ENCODE measurements around the gene METRN.

DNA sequence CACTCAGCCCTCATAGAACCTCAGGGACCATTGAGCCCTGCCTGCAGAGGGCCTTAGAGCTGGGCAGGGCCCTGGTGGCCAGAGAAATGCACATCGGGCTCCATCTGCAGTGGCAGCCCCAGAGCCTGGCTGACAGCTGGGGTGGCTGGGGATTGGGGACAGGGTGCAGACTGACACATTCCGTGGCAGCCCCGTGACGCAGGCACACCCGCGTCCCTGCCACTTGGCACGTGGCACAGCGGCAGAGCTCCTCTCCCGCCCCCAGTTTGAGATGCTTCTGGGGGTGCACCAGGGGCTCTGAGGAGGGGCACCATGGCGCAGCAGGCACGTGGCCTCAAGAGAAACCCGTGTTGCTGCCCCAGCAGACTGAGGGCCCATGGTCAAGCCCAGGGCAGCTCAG is 11.5 kb upstream of the METRN start:
- TF ChIP-seq SP1 (IDR thresholded peaks at IDR 0.05), result no peak
- TF ChIP-seq L3MBTL2 (conservative IDR thresholded peaks at IDR 0.05), result no peak
- no peak for TF ChIP-seq HDGF (IDR thresholded peaks at IDR 0.05; ENCODE audit: borderline replicate concordance)

All from HEK293T (cell line).